RWPE1 (cell line): ENCODE measurements around the gene KRT13.

Source experiments
- CTCF ChIA-PET: fragments of 350-600 bp; sonication (Branson Sonifier 250); formaldehyde crosslinking; extraction: SDS; loops from one replicate; lab custom pipeline; 2021; lab: Yijun Ruan, JAX
- POLR2A ChIA-PET: fragments of 400-600 bp; formaldehyde crosslinking; extraction: SDS; loops from one replicate; lab custom pipeline; 2020; ENCODE audit warnings: antibody characterized with exemption; ENCODE audit not compliant: low non-redundant PET; lab: Yijun Ruan, JAX
- DNase-seq: peaks from one replicate; pipeline ENCODE4 v3.0.0; 2012; ENCODE audit warnings: low spot score
- H3K27ac ChIP-seq: fragments of 450-650 bp; 2 replicates; pipeline ENCODE4 v1.5.1; 2017
- CTCF ChIP-seq: fragments of 450-650 bp; conservative IDR thresholded peaks from 2 replicates; pipeline ENCODE4 v1.5.1; 2017; ENCODE audit warnings: low read depth, mild to moderate bottlenecking

Gene KRT13

GRCh38 chr17:41486316-41486715, 19.1 kb downstream of the KRT13 start:
- CTCF ChIA-PET, result interaction anchor here (0.7 to 1.6 kb wide), 2 partner anchors 15 to 63 kb away, joined by 3 read pairs; no protein-coding TSS in a partner anchor
- DNase-seq, result no peak
- no peak overlapping the region for H3K27ac ChIP-seq
- POLR2A ChIA-PET, result no interaction called here
- no peak for TF ChIP-seq CTCF

- ChIA-PET POLR2A (no interaction called here), CTCF (interaction anchor here (0.6 to 1.6 kb wide), 3 partner anchors 51 to 1484 kb away, joined by 3 read pairs; no protein-coding TSS in a partner anchor)
- no peak overlapping the region for H3K27ac ChIP-seq
- TF ChIP-seq CTCF, result no peak
- no peak for DNase-seq
These were observed 20.2 kb downstream of the KRT13 start for GRCh38 chr17:41484920-41485904.

DNA sequence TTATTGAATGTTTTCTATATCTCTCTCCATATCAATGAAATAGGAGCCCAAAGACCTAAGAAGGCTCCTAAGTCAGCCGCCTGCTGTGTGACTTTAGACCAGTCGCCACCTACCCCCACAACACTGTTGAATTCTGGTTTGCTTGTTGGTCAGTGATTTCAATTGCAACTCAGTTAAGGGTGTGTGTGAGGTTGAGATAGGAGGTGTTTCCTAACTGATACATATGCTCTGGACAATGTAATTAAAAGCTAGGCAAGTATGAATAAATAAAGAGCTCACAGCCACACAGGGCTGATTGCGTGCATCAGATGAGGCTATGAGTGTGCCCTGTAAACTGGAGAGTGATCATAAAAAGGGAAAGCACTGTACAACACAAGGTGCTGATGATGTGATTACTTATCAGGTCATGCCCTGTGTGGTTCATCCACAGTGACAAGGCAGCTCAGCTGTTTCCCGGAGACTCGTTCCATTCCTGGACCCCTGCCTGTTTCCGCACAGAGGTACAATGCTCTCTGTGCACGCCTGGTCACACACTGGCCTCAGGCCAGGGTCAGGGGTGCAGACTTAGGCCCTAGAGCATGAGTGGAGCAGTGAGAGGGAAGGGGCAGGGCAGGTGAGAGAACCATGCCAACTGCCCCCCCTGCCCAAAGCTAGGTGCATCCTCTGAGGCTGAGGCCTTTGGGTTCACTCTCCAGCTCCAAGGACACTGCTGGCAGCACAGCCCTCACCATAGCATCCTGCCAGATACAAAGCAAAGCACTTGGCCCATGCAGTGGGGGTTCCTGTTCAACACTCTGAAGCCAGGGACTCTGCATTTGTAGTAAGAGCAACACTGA, 21.2 kb downstream of the KRT13 start:
- CTCF ChIA-PET, result interaction anchor here (0.6 to 1.5 kb wide), 3 partner anchors 12 to 1483 kb away, joined by 3 to 5 read pairs (median 3); no protein-coding TSS in a partner anchor
- DNase-seq, result no peak
- POLR2A ChIA-PET, result no interaction called here
- H3K27ac ChIP-seq, result no peak overlapping the region
- TF ChIP-seq CTCF, result no peak

DNA sequence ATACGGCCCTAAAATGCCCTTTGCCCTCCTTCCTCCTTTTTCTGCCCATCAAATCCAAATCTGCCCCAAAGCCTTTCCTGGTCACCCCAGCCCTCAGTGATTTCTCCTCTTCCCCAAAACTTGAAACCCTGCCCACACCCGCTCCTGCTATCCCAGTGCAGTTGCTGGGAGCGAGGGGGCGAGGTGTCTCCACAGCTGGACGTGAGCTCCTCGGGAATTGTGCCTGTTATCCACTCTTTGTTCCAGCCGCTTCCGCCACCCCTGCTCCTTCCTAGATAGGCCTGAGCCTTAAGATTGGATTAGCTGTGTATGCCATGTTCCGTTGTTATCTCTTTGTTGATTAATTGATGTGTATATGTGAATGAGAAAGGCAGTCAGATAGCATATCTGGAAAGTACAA, 21.9 kb downstream of the KRT13 start:
- H3K27ac ChIP-seq, result no peak overlapping the region
- TF ChIP-seq CTCF, result no peak
- POLR2A ChIA-PET, result no interaction called here
- CTCF ChIA-PET, result interaction anchor here (1.5 kb wide), 1 partner anchor 12 kb away, joined by 5 read pairs; no protein-coding TSS in a partner anchor
- no peak for DNase-seq

DNA sequence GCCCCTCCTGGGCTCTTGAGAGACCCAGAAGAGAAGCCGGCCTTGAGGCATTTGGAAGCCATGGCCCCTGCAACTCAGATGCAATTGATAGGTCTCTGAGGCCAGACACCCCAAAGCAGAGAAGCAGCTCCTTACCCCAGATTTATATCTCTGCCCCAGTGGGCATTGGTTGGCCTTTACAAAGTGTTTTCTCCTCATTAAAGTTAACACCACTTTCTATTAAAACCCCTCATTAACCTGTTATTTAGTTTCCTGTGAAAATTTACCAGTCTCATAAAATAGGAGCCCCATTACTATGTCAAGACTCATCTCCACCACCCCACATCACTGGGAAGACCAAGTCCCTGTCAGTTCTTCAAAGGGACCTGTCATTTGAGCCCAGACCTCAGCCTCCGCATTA, 24.4 kb downstream of the KRT13 start, which contains the start of gene KRT35:
Gene KRT35 (minus strand): TSS at position 116 of the 400 bp plus-strand sequence. CDS start 54 bp downstream, at position 62.
- POLR2A ChIA-PET, result no interaction called here

More for the DNA sequence above, 24.4 kb downstream of the KRT13 start, which contains the start of gene KRT35:
- TF ChIP-seq CTCF, result no peak
- no peak within 1 kb of the TSS for H3K27ac ChIP-seq
- CTCF ChIA-PET, result no interaction called here
- no peak for DNase-seq
